H9 (cell line): ENCODE measurements around the gene KAZN. TPM values are rescaled to one million over a fixed set of nuclear protein-coding genes. Genes with fewer than 3 reads are reported as not detected.

Experiments
- DNase-seq: peaks from one replicate; pipeline ENCODE4 v3.0.0-alpha.2; 2017
- H2AFZ ChIP-seq: one replicate; pipeline ENCODE4 v1.6.1; 2013; ENCODE audit warnings: mild to moderate bottlenecking, low read length, control low read depth, moderate library complexity
- H2AK5ac ChIP-seq: 2 replicates; pipeline ENCODE4 v1.6.1; 2013; ENCODE audit warnings: low read length, control low read depth, mixed read lengths; ENCODE audit not compliant: insufficient read length
- H2BK120ac ChIP-seq: one replicate; pipeline ENCODE4 v1.6.1; 2013; ENCODE audit warnings: low read depth, mild to moderate bottlenecking, low read length, control low read depth, inconsistent platforms; ENCODE audit not compliant: poor library complexity, severe bottlenecking
- H2BK12ac ChIP-seq: 2 replicates; pipeline ENCODE4 v1.6.1; 2013; ENCODE audit warnings: low read length, control low read depth, mixed read lengths, low read depth; ENCODE audit not compliant: insufficient read length
- H2BK15ac ChIP-seq: 2 replicates; pipeline ENCODE4 v1.6.1; 2013; ENCODE audit warnings: low read depth, low read length, control low read depth
- H2BK20ac ChIP-seq: one replicate; pipeline ENCODE4 v1.6.1; 2013; ENCODE audit warnings: low read depth, mild to moderate bottlenecking, low read length, control low read depth, inconsistent platforms; ENCODE audit not compliant: poor library complexity, severe bottlenecking
- H2BK5ac ChIP-seq: 2 replicates; pipeline ENCODE4 v1.6.1; 2013; ENCODE audit warnings: low read length, control low read depth, mixed read lengths; ENCODE audit not compliant: insufficient read length
- H3K14ac ChIP-seq: 2 replicates; pipeline ENCODE4 v1.6.1; 2013; ENCODE audit warnings: low read length, control low read depth; ENCODE audit not compliant: insufficient read depth
- H3K18ac ChIP-seq: 2 replicates; pipeline ENCODE4 v1.6.1; 2013; ENCODE audit warnings: low read depth, mild to moderate bottlenecking, mixed read lengths, low read length, control low read depth; ENCODE audit not compliant: insufficient read length
- H3K23ac ChIP-seq: 2 replicates; pipeline ENCODE4 v1.6.1; 2013; ENCODE audit warnings: low read length, control low read depth, mixed read lengths, low read depth; ENCODE audit not compliant: insufficient read length
- H3K23me2 ChIP-seq: 2 replicates; pipeline ENCODE4 v1.6.1; 2013; ENCODE audit warnings: low read depth, mild to moderate bottlenecking, mixed read lengths, low read length, control low read depth; ENCODE audit not compliant: insufficient read length, poor library complexity, severe bottlenecking
- H3K27ac ChIP-seq: 2 replicates; pipeline ENCODE4 v1.5.1; 2013; ENCODE audit warnings: low read length, control low read depth, mixed read lengths, low read depth; ENCODE audit not compliant: insufficient read length
- H3K27me3 ChIP-seq: 2 replicates; pipeline ENCODE4 v1.6.1; 2013; ENCODE audit warnings: low read length, control low read depth, inconsistent platforms; ENCODE audit not compliant: insufficient read depth
- H3K4ac ChIP-seq: 2 replicates; pipeline ENCODE4 v1.6.1; 2013; ENCODE audit warnings: low read depth, mild to moderate bottlenecking, control low read depth, inconsistent platforms, low read length, moderate library complexity
- H3K4me1 ChIP-seq: 2 replicates; pipeline ENCODE4 v1.6.1; 2013; ENCODE audit warnings: low read length, control low read depth, inconsistent platforms; ENCODE audit not compliant: insufficient read depth
- H3K4me2 ChIP-seq: 2 replicates; pipeline ENCODE4 v1.6.1; 2013; ENCODE audit warnings: low read length, control low read depth, mixed read lengths; ENCODE audit not compliant: insufficient read length, insufficient read depth
- H3K56ac ChIP-seq: 2 replicates; pipeline ENCODE4 v1.6.1; 2013; ENCODE audit warnings: low read depth, mild to moderate bottlenecking, mixed read lengths, low read length, control low read depth; ENCODE audit not compliant: insufficient read length
- H3K79me1 ChIP-seq: 2 replicates; pipeline ENCODE4 v1.6.1; 2013; ENCODE audit warnings: low read depth, mild to moderate bottlenecking, moderate library complexity, low read length, control low read depth, inconsistent platforms; ENCODE audit not compliant: insufficient read depth, poor library complexity, severe bottlenecking
- H3K79me2 ChIP-seq: 2 replicates; pipeline ENCODE4 v1.6.1; 2013; ENCODE audit warnings: low read length, control low read depth, inconsistent platforms; ENCODE audit not compliant: insufficient read depth
- H3K9ac ChIP-seq: 2 replicates; pipeline ENCODE4 v1.6.1; 2013; ENCODE audit warnings: low read length, control low read depth, mixed read lengths; ENCODE audit not compliant: insufficient read length; ENCODE audit errors: extremely low read depth
- H3K9me3 ChIP-seq: one replicate; pipeline ENCODE4 v1.6.1; 2013; ENCODE audit warnings: low read depth, low read length, inconsistent platforms; ENCODE audit not compliant: control insufficient read depth
- H3T11ph ChIP-seq: one replicate; pipeline ENCODE4 v1.6.1; 2013; ENCODE audit warnings: mild to moderate bottlenecking, low read length, control low read depth, inconsistent platforms
- H4K20me1 ChIP-seq: one replicate; pipeline ENCODE4 v1.6.1; 2013; ENCODE audit not compliant: control insufficient read depth, insufficient read length, insufficient read depth
- H4K5ac ChIP-seq: 2 replicates; pipeline ENCODE4 v1.6.1; 2013; ENCODE audit warnings: low read depth, mild to moderate bottlenecking, mixed read lengths, low read length, control low read depth; ENCODE audit not compliant: insufficient read length
- H4K8ac ChIP-seq: replicated peaks from 2 replicates; pipeline ENCODE4 v1.6.1; 2013; ENCODE audit warnings: low read length, control low read depth, mixed read lengths, low read depth; ENCODE audit not compliant: insufficient read length
- H4K91ac ChIP-seq: 2 replicates; pipeline ENCODE4 v1.6.1; 2013; ENCODE audit warnings: low read depth, mild to moderate bottlenecking, moderate library complexity, mixed read lengths, low read length, control low read depth; ENCODE audit not compliant: insufficient read length
- H3K27ac Mint-ChIP-seq, 3 experiments: 2 replicates in 2 of 3; 3 replicates in 1 of 3; pipeline ENCODE4 v1.8.0; 2020 to 2021; ENCODE audit warnings: mixed read lengths in 3 of 3, mild to moderate bottlenecking in 1 of 3, moderate library complexity in 1 of 3
- H3K27me3 Mint-ChIP-seq: 2 replicates; pipeline ENCODE4 v1.8.0; 2021; ENCODE audit warnings: low read depth, mild to moderate bottlenecking, moderate library complexity, mixed read lengths
- H3K36me3 Mint-ChIP-seq, 3 experiments: 2 replicates in 2 of 3; 3 replicates in 1 of 3; pipeline ENCODE4 v1.8.0; 2020 to 2021; ENCODE audit warnings: low read depth in 3 of 3, mixed read lengths in 3 of 3; ENCODE audit not compliant: insufficient read depth in 1 of 3
- H3K4me1 Mint-ChIP-seq, 2 experiments: 2 replicates each; pipeline ENCODE4 v1.8.0; 2020; ENCODE audit warnings: mixed read lengths in 2 of 2
- H3K4me3 Mint-ChIP-seq, 2 experiments: 2 replicates in 1 of 2; 3 replicates in 1 of 2; pipeline ENCODE4 v1.8.0; 2020 to 2021; ENCODE audit warnings: mild to moderate bottlenecking in 2 of 2, mixed read lengths in 2 of 2, moderate library complexity in 1 of 2
- H3K9me3 Mint-ChIP-seq, 2 experiments: 2 replicates in 1 of 2; 3 replicates in 1 of 2; pipeline ENCODE4 v1.8.0; 2020; ENCODE audit warnings: mild to moderate bottlenecking in 2 of 2, mixed read lengths in 2 of 2, moderate library complexity in 1 of 2
- WGBS: extraction: QIAGEN DNeasy Blood & Tissue Kit; methylation state at CpG from one replicate; pipeline ENCODE4 v1.1.7; 2013; ENCODE audit warnings: missing lambda C conversion rate, low lambda C conversion rate, mixed read lengths; ENCODE audit not compliant: insufficient read length; ENCODE audit errors: extremely low coverage; 5-methylcytosine and 5-hydroxymethylcytosine counted together
- total RNA-seq: library from RNA; stranded (reverse); gene quantifications from 2 replicates; pipeline ENCODE4 v1.2.1, GENCODE V29; 2021
- TF ChIP-seq, protein P1 (sequence below): fragments of 200-600 bp; sonication (generic); conservative IDR thresholded peaks from 3 replicates; pipeline ENCODE4 v1.8.0; 2021; ENCODE audit warnings: antibody characterized with exemption, mild to moderate bottlenecking

The KAZN gene
- total RNA-seq, 1 experiment from 2014 or later, result 7.6 TPM

DNA sequence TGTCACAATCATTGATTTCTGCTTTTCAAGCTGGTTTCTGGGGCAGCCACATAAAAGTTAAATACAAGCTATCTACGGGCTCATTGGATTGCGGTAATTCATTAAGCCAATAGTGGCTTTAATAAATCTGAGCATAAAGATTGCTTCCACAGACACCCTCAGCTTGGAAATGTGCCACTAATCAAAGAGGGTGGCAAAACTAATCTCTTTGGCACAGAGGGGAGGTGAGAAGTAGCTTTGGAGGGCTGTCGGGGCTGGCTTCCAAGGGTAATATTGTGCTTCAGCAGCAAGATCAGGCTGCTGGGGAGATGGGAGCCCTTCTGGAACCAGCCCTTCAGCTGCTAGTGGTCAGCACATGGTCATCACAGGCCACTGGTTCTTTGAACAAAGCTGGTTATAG, 21.2 kb upstream of the KAZN start:
- Histone ChIP-seq H3K79me2 (no peaks in the 10 kb centered on the region), H3K27me3 (no peaks in the 10 kb centered on the region; the same call in 1 of the 2 replicates), H3K56ac (no peak overlapping the region), H3K18ac (no peak overlapping the region), H4K20me1 (no peaks in the 10 kb centered on the region), H2BK120ac (no peak overlapping the region), H2BK15ac (no peak overlapping the region), H3K4ac (no peak overlapping the region), H2BK20ac (no peak overlapping the region), H3K79me1 (no peaks in the 10 kb centered on the region), H4K91ac (no peak overlapping the region), H3K27ac (no peak overlapping the region), H3K9ac (no peak overlapping the region), H3K23ac (no peak overlapping the region), H3K9me3 (no peaks in the 10 kb centered on the region), H4K5ac (no peak overlapping the region), H3K4me2 (no peak overlapping the region), H3T11ph (no peak overlapping the region), H2AFZ (no peak overlapping the region), H3K4me1 (no peaks in the 10 kb centered on the region), H4K8ac (no peak overlapping the region), H2AK5ac (no peak overlapping the region), H3K23me2 (no peaks in the 10 kb centered on the region), H2BK5ac (no peak overlapping the region), H2BK12ac (no peak overlapping the region), H3K14ac (no peak overlapping the region)
- Mint-ChIP-seq H3K9me3 (peaks cover 4 to 6% of the 10 kb centered on the region in 2 experiments; a peak in 4 of 5 replicates), H3K4me1 (no peaks in the 10 kb centered on the region), H3K36me3 (peaks cover 0 to 2% (median 0%) of the 10 kb centered on the region in 3 experiments; a peak in 1 of 7 replicates), H3K27me3 (peaks cover 18% of the 10 kb centered on the region), H3K27ac (no peak overlapping the region), H3K4me3 (no peak overlapping the region)
- DNase-seq, result no peak
- TF ChIP-seq, protein P1, sequence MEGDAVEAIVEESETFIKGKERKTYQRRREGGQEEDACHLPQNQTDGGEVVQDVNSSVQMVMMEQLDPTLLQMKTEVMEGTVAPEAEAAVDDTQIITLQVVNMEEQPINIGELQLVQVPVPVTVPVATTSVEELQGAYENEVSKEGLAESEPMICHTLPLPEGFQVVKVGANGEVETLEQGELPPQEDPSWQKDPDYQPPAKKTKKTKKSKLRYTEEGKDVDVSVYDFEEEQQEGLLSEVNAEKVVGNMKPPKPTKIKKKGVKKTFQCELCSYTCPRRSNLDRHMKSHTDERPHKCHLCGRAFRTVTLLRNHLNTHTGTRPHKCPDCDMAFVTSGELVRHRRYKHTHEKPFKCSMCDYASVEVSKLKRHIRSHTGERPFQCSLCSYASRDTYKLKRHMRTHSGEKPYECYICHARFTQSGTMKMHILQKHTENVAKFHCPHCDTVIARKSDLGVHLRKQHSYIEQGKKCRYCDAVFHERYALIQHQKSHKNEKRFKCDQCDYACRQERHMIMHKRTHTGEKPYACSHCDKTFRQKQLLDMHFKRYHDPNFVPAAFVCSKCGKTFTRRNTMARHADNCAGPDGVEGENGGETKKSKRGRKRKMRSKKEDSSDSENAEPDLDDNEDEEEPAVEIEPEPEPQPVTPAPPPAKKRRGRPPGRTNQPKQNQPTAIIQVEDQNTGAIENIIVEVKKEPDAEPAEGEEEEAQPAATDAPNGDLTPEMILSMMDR, result no peak
- WGBS, result no CpG with 5 or more reads among the region's 3 CpGs
